Stimulated activated CD8-positive, alpha-beta memory T cell treated with anti-CD3 and anti-CD28 coated beads, Interleukin-7, amount 100 ng/mL, for 48 hours (primary cell): Measurements from ENCODE around the gene LMX1B.
A peak's percentile ranks its signal among the peaks of the same experiment; 100 is the strongest.

ENCODE experiments used
- DNase-seq, 2 donors: peaks; one replicate each; pipeline ENCODE4 v3.0.0-alpha.2; 2020; ENCODE audit warnings: low read depth in 1 of 2; ENCODE audit errors: extremely low read depth in 1 of 2

The LMX1B gene

GRCh38 chr9:126674365-126675146, 60.8 kb downstream of the LMX1B start:
- no peak for DNase-seq

GRCh38 chr9:126675147-126675467, 61.4 kb downstream of the LMX1B start:
- no peak for DNase-seq

GRCh38 chr9:126676102-126676684, 62.5 kb downstream of the LMX1B start:
- no peak for DNase-seq

- no peak for DNase-seq
Measured at GRCh38 chr9:126676685-126677143, 63.0 kb downstream of the LMX1B start.

- DNase-seq = no peak
Measured at GRCh38 chr9:126677188-126678084, 63.7 kb downstream of the LMX1B start.

GRCh38 chr9:126678989-126679388, 65.3 kb downstream of the LMX1B start:
- DNase-seq = no peak

GRCh38 chr9:126681336-126681735, 67.6 kb downstream of the LMX1B start:
- DNase-seq = no peak

GRCh38 chr9:126682113-126682810, 68.5 kb downstream of the LMX1B start:
- DNase-seq = no peak

- DNase-seq = no peak
Measured at GRCh38 chr9:126682928-126683697, 69.4 kb downstream of the LMX1B start.

- DNase-seq = no peak
Measured at GRCh38 chr9:126683698-126684044, 69.9 kb downstream of the LMX1B start.

GRCh38 chr9:126684345-126684744, 70.6 kb downstream of the LMX1B start:
- no peak for DNase-seq

GRCh38 chr9:126684965-126685465, 71.3 kb downstream of the LMX1B start:
- no peak for DNase-seq

- no peak for DNase-seq
Measured at GRCh38 chr9:126687930-126688461, 74.3 kb downstream of the LMX1B start.

GRCh38 chr9:126688617-126689016, 74.9 kb downstream of the LMX1B start:
- DNase-seq = no peak

- DNase-seq = no peak
Measured at GRCh38 chr9:126689027-126689825, 75.5 kb downstream of the LMX1B start.

GRCh38 chr9:126690431-126691051, 76.8 kb downstream of the LMX1B start:
- DNase-seq = peak in 1 of 2 donors; percentile 25

- DNase-seq = no peak
Measured at GRCh38 chr9:126692041-126692758, 78.5 kb downstream of the LMX1B start.
